B cell (primary cell): ENCODE results near the gene PEA15. TPM values are rescaled to one million over a fixed set of nuclear protein-coding genes. Genes with fewer than 3 reads are reported as not detected.

Source experiments
- ATAC-seq: fragments of 200-7000 bp; cut with Tn5 transposase; one replicate; pipeline ENCODE4 v1.10.0; 2021; ENCODE audit warnings: low read depth, mild to moderate bottlenecking, moderate number of reproducible peaks, moderate library complexity
- CTCF ChIA-PET: fragments of 350-600 bp; sonication (Branson Sonifier 250); formaldehyde crosslinking; loops from one replicate; lab custom pipeline; 2021; ENCODE audit warnings: antibody characterized with exemption, inconsistent platforms; lab: Charles Lee
- POLR2A ChIA-PET: fragments of 350-600 bp; sonication (Branson Sonifier 250); formaldehyde crosslinking; loops from one replicate; lab custom pipeline; 2021; ENCODE audit warnings: antibody characterized with exemption; lab: Charles Lee
- DNase-seq: peaks from one replicate; pipeline ENCODE4 v3.0.0; 2013
- H2AFZ ChIP-seq: 2 replicates; pipeline ENCODE4 v1.6.1; 2012; ENCODE audit warnings: mild to moderate bottlenecking, low read depth, low read length; ENCODE audit not compliant: insufficient read depth, poor library complexity, severe bottlenecking
- H3K27ac ChIP-seq, 2 donors: 1 replicate in 1 of 2; 2 replicates in 1 of 2; pipeline ENCODE4 v1.5.1; 2012 to 2013; ENCODE audit warnings: low read length in 2 of 2, mild to moderate bottlenecking in 2 of 2, moderate library complexity in 1 of 2
- H3K27me3 ChIP-seq, 4 experiments: fragments of 200-600 bp in 1 of 4; sonication (generic) in 1 of 4; replicated peaks in 1 of 4; 1 replicate in 2 of 4; 2 replicates in 2 of 4; pipeline versions ENCODE4 v1.6.1 to v1.7.0; 2013 to 2016; ENCODE audit warnings: low read length in 3 of 4, mild to moderate bottlenecking in 2 of 4, mixed read lengths in 1 of 4, moderate library complexity in 1 of 4; ENCODE audit not compliant: insufficient read depth in 4 of 4, control insufficient read depth in 3 of 4; ENCODE audit errors: control extremely low read depth in 1 of 4
- H3K36me3 ChIP-seq, 2 experiments: replicated peaks in 1 of 2; 1 replicate in 1 of 2; 2 replicates in 1 of 2; pipeline versions ENCODE4 v1.6.1 to v1.7.1; 2013; ENCODE audit warnings: low read length in 1 of 2; ENCODE audit not compliant: insufficient read depth in 2 of 2, control insufficient read depth in 1 of 2; ENCODE audit errors: control extremely low read depth in 1 of 2, extremely low read depth in 1 of 2
- H3K4me1 ChIP-seq, 2 donors: fragments of 200-600 bp in 1 of 2; sonication (generic) in 1 of 2; 1 replicate in 1 of 2; 2 replicates in 1 of 2; pipeline versions ENCODE4 v1.5.1 to v1.6.1; 2013 to 2017; ENCODE audit warnings: low read length in 2 of 2; ENCODE audit not compliant: control insufficient read depth in 2 of 2, insufficient read depth in 2 of 2
- H3K4me2 ChIP-seq: replicated peaks from 2 replicates; pipeline ENCODE3; 2012; ENCODE audit warnings: mild to moderate bottlenecking, low read depth, low read length; ENCODE audit not compliant: poor library complexity, severe bottlenecking
- H3K4me3 ChIP-seq, 5 experiments: fragments of 200-600 bp in 1 of 5; sonication (generic) in 1 of 5; 1 replicate in 3 of 5; 2 replicates in 2 of 5; pipeline versions ENCODE4 v1.5.1 to v1.7.0; 2011 to 2016; ENCODE audit warnings: low read length in 4 of 5, mild to moderate bottlenecking in 4 of 5, low read depth in 2 of 5, control low read depth in 1 of 5, moderate library complexity in 1 of 5; ENCODE audit not compliant: insufficient read depth in 1 of 5; ENCODE audit errors: control extremely low read depth in 1 of 5, extremely low read depth in 1 of 5
- H3K79me2 ChIP-seq: fragments of 200-600 bp; sonication (generic); one replicate; pipeline ENCODE4 v1.6.0; 2016; ENCODE audit warnings: low read length; ENCODE audit not compliant: control insufficient read depth, insufficient read depth
- H3K9ac ChIP-seq: fragments of 200-600 bp; sonication (generic); 2 replicates; pipeline ENCODE4 v1.6.1; 2017; ENCODE audit warnings: mild to moderate bottlenecking, low read length, moderate library complexity
- H3K9me3 ChIP-seq, 3 donors: one replicate each; pipeline versions ENCODE4 v1.6.1 to v1.7.1; 2013; ENCODE audit warnings: low read length in 2 of 3; ENCODE audit not compliant: control insufficient read depth in 2 of 3, insufficient read depth in 1 of 3; ENCODE audit errors: control extremely low read depth in 1 of 3
- H4K20me1 ChIP-seq: 2 replicates; pipeline ENCODE4 v1.6.0; 2012; ENCODE audit warnings: mild to moderate bottlenecking, low read length; ENCODE audit not compliant: insufficient read depth, control insufficient read depth, poor library complexity, severe bottlenecking
- H3K27ac Mint-ChIP-seq: one replicate; pipeline ENCODE4 v1.8.0; 2021; ENCODE audit warnings: mixed read lengths
- H3K27me3 Mint-ChIP-seq: one replicate; pipeline ENCODE4 v1.8.0; 2021; ENCODE audit warnings: mixed read lengths
- H3K4me1 Mint-ChIP-seq: one replicate; pipeline ENCODE4 v1.8.0; 2021; ENCODE audit warnings: mixed read lengths
- H3K4me3 Mint-ChIP-seq: one replicate; pipeline ENCODE4 v1.8.0; 2021; ENCODE audit warnings: mixed read lengths
- H3K9me3 Mint-ChIP-seq: one replicate; pipeline ENCODE4 v1.8.0; 2022; ENCODE audit warnings: mixed read lengths; ENCODE audit not compliant: insufficient read depth
- CTCF ChIP-seq: fragments of 200-600 bp; IDR thresholded peaks from one replicate; pipeline ENCODE4 v1.8.0; 2022; ENCODE audit warnings: antibody characterized with exemption, mild to moderate bottlenecking
- EZH2 ChIP-seq: IDR thresholded peaks from 2 replicates; pipeline ENCODE4 v1.6.1; 2012; ENCODE audit warnings: borderline replicate concordance, low read depth, mild to moderate bottlenecking, moderate library complexity, low read length; ENCODE audit not compliant: insufficient read depth, poor library complexity, severe bottlenecking
- WGBS: methylation state at CpG from one replicate; pipeline ENCODE4 v1.1.5; 2013; ENCODE audit warnings: missing lambda C conversion rate; ENCODE audit not compliant: insufficient coverage; 5-methylcytosine and 5-hydroxymethylcytosine counted together
- intact Hi-C: fragments of 100-400 bp; cut with micrococcal nuclease; formaldehyde crosslinking; loops from one replicate; pipeline ENCODE4 v1.10.0; 2022
- polyA plus RNA-seq: library from polyadenylated mRNA; depleted of rRNA; stranded (reverse); fragments of >200 nt; gene quantifications from 2 replicates; pipeline ENCODE4 v1.2.3, GENCODE V29; 2012
- total RNA-seq, 2 donors: library from RNA; stranded (reverse); fragments of 120-200 nt in 1 of 2; gene quantifications; 1 replicate in 1 of 2; 2 replicates in 1 of 2; pipeline versions ENCODE4 v1.2.3 to v1.2.4, GENCODE V29; 2013 to 2022

PEA15 gene
- total and polyA plus RNA-seq, 2 donors (not counting 1 experiment from before 2014, with no cell fraction given) = 81.7 to 91.4 TPM

GRCh38 chr1:160264795-160265307, 59.7 kb downstream of the PEA15 start:
- Histone ChIP-seq H3K9ac (no peak overlapping the region), H3K79me2 (peaks cover 30% of the 10 kb centered on the region), H2AFZ (no peak overlapping the region), H3K9me3 (no peaks in the 10 kb centered on the region), H3K36me3 (no peaks in the 10 kb centered on the region), H3K27me3 (no peaks in the 10 kb centered on the region), H4K20me1 (no peaks in the 10 kb centered on the region), H3K4me2 (no peak overlapping the region), H3K4me1 (peaks cover 20 to 22% of the 10 kb centered on the region in 2 donors), H3K27ac (no peak overlapping the region), H3K4me3 (no peak overlapping the region)
- no CpG with 5 or more reads among the region's 4 CpGs for WGBS
- Mint-ChIP-seq H3K4me3 (no peak overlapping the region), H3K27me3 (peaks cover 3% of the 10 kb centered on the region), H3K9me3 (no peaks in the 10 kb centered on the region), H3K27ac (no peak overlapping the region), H3K4me1 (peaks cover 26% of the 10 kb centered on the region)
- TF ChIP-seq EZH2 (no peak), CTCF (no peak)
- intact Hi-C loops = no loop called here
- ChIA-PET CTCF (interaction anchor here (1.3 to 4.3 kb wide), 3 partner anchors 13 to 29 kb away, joined by 3 to 27 read pairs (median 11); no protein-coding TSS in a partner anchor), POLR2A (no interaction called here)
- DNase-seq (no peak), ATAC-seq (no peak)

Other genes starting within 250 kb of the PEA15 start
- gene PIGM, start 173.4 kb upstream of the PEA15 start, total RNA-seq = 6.0 and 7.4 TPM in 2 replicates
- 1.4 TPM in 2 replicates for gene PIGM, start 173.4 kb upstream of the PEA15 start, polyA plus RNA-seq
- not detected in 2 replicates for gene KCNJ10, start 135.2 kb upstream of the PEA15 start, total RNA-seq
- not detected in 2 replicates for gene KCNJ10, start 135.2 kb upstream of the PEA15 start, polyA plus RNA-seq
- gene KCNJ9, start 123.8 kb upstream of the PEA15 start, total RNA-seq = not detected in 2 replicates
- gene KCNJ9, start 123.8 kb upstream of the PEA15 start, polyA plus RNA-seq = not detected in 2 replicates
- gene IGSF8, start 106.8 kb upstream of the PEA15 start, total RNA-seq = 33.5 and 37.2 TPM in 2 replicates
- 45.8 and 56.0 TPM in 2 replicates for gene IGSF8, start 106.8 kb upstream of the PEA15 start, polyA plus RNA-seq
- gene ATP1A2, start 89.6 kb upstream of the PEA15 start, total RNA-seq = not detected in 2 replicates
- gene ATP1A2, start 89.6 kb upstream of the PEA15 start, polyA plus RNA-seq = not detected in 2 replicates
- not detected in 2 replicates for gene ATP1A4, start 53.8 kb upstream of the PEA15 start, total RNA-seq
- 0.12 TPM in 1 of 2 replicates, not detected in the other for gene ATP1A4, start 53.8 kb upstream of the PEA15 start, polyA plus RNA-seq
- gene CASQ1, start 14.8 kb upstream of the PEA15 start, total RNA-seq = not detected in 2 replicates
- gene CASQ1, start 14.8 kb upstream of the PEA15 start, polyA plus RNA-seq = not detected in 2 replicates
- 247 and 266 TPM in 2 replicates for gene DCAF8, start 57.2 kb downstream of the PEA15 start, total RNA-seq
- gene DCAF8, start 57.2 kb downstream of the PEA15 start, polyA plus RNA-seq = 194 and 250 TPM in 2 replicates
- gene PEX19, start 79.7 kb downstream of the PEA15 start, total RNA-seq = 56.0 and 58.4 TPM in 2 replicates
- 17.9 and 20.3 TPM in 2 replicates for gene PEX19, start 79.7 kb downstream of the PEA15 start, polyA plus RNA-seq
- 168 and 180 TPM in 2 replicates for gene COPA, start 137.9 kb downstream of the PEA15 start, total RNA-seq
- 37.9 and 39.1 TPM in 2 replicates for gene COPA, start 137.9 kb downstream of the PEA15 start, polyA plus RNA-seq
- gene NCSTN, start 138.0 kb downstream of the PEA15 start, total RNA-seq = 95.1 and 110 TPM in 2 replicates
- gene NCSTN, start 138.0 kb downstream of the PEA15 start, polyA plus RNA-seq = 110 and 113 TPM in 2 replicates
- 0.39 and 0.63 TPM in 2 replicates for gene NHLH1, start 161.7 kb downstream of the PEA15 start, total RNA-seq
- gene NHLH1, start 161.7 kb downstream of the PEA15 start, polyA plus RNA-seq = 0.27 and 0.39 TPM in 2 replicates
- 14.4 and 14.5 TPM in 2 replicates for gene VANGL2, start 195.2 kb downstream of the PEA15 start, total RNA-seq
- gene VANGL2, start 195.2 kb downstream of the PEA15 start, polyA plus RNA-seq = 0.48 and 0.75 TPM in 2 replicates